Neural progenitor cell (in vitro differentiated cells): ENCODE data around the gene TMPRSS6. TPM values are rescaled to one million over a fixed set of nuclear protein-coding genes. Genes with fewer than 3 reads are reported as not detected.

Source experiments
- DNase-seq: peaks from one replicate; pipeline ENCODE4 v3.0.0-alpha.2; 2016; ENCODE audit warnings: low spot score
- H2AFZ ChIP-seq: fragments of 200-600 bp; sonication (generic); replicated peaks from 2 replicates; pipeline ENCODE4 v1.6.1; 2016; ENCODE audit warnings: antibody characterized with exemption
- H3F3A ChIP-seq: fragments of 200-600 bp; sonication (generic); 2 replicates; pipeline ENCODE4 v1.6.1; 2016; ENCODE audit warnings: antibody characterized with exemption, low read depth
- H3K27ac ChIP-seq: fragments of 200-600 bp; sonication (generic); 2 replicates; pipeline ENCODE4 v1.5.1; 2016; ENCODE audit warnings: mild to moderate bottlenecking
- H3K27me3 ChIP-seq: fragments of 200-600 bp; sonication (generic); 2 replicates; pipeline ENCODE4 v1.6.1; 2016; ENCODE audit warnings: mild to moderate bottlenecking, moderate library complexity
- H3K36me3 ChIP-seq: fragments of 200-600 bp; sonication (generic); 2 replicates; pipeline ENCODE4 v1.5.1; 2016
- H3K4me1 ChIP-seq: fragments of 200-600 bp; sonication (generic); 2 replicates; pipeline ENCODE4 v1.6.1; 2016; ENCODE audit warnings: mixed run types
- H3K4me2 ChIP-seq: fragments of 200-600 bp; sonication (generic); 2 replicates; pipeline ENCODE4 v1.6.1; 2016
- H3K4me3 ChIP-seq: fragments of 200-600 bp; sonication (generic); 2 replicates; pipeline ENCODE4 v1.5.1; 2016
- H3K79me2 ChIP-seq: fragments of 200-600 bp; sonication (generic); 2 replicates; pipeline ENCODE4 v1.6.1; 2016; ENCODE audit warnings: low read depth
- H3K9ac ChIP-seq: fragments of 200-600 bp; sonication (generic); 2 replicates; pipeline ENCODE4 v1.6.1; 2016
- H3K9me3 ChIP-seq: fragments of 200-600 bp; sonication (generic); 2 replicates; pipeline ENCODE4 v1.5.1; 2016; ENCODE audit warnings: low read depth
- H4K20me1 ChIP-seq: fragments of 200-600 bp; sonication (generic); 2 replicates; pipeline ENCODE4 v1.6.1; 2016; ENCODE audit warnings: low read depth
- H3K27ac Mint-ChIP-seq: 3 replicates; pipeline ENCODE4 v1.8.0; 2021; ENCODE audit warnings: mixed read lengths
- H3K27me3 Mint-ChIP-seq: 2 replicates; pipeline ENCODE4 v1.8.0; 2022; ENCODE audit warnings: low read depth, mild to moderate bottlenecking, inconsistent platforms, moderate library complexity, mixed read lengths; ENCODE audit not compliant: insufficient read depth
- H3K36me3 Mint-ChIP-seq: 3 replicates; pipeline ENCODE4 v1.8.0; 2021; ENCODE audit warnings: mixed read lengths
- H3K4me1 Mint-ChIP-seq: 3 replicates; pipeline ENCODE4 v1.8.0; 2021; ENCODE audit warnings: mixed read lengths
- H3K4me3 Mint-ChIP-seq: 3 replicates; pipeline ENCODE4 v1.8.0; 2021; ENCODE audit warnings: mild to moderate bottlenecking, moderate library complexity, mixed read lengths
- H3K9me3 Mint-ChIP-seq: 3 replicates; pipeline ENCODE4 v1.8.0; 2020; ENCODE audit warnings: mixed read lengths
- EZH2 ChIP-seq: fragments of 200-600 bp; sonication (generic); IDR thresholded peaks from 2 replicates; pipeline ENCODE4 v1.6.1; 2017; ENCODE audit warnings: antibody characterized with exemption, mild to moderate bottlenecking, moderate library complexity
- EZH2phosphoT487 ChIP-seq: fragments of 200-600 bp; sonication (generic); IDR thresholded peaks from 2 replicates; pipeline ENCODE4 v1.6.1; 2017; ENCODE audit warnings: antibody characterized with exemption
- total RNA-seq: library from RNA; depleted of rRNA; stranded (reverse); fragments of >200 nt; gene quantifications from 2 replicates; pipeline ENCODE4 v1.2.3, GENCODE V29; 2015; ENCODE audit warnings: low replicate concordance
- TF ChIP-seq, protein P1 (sequence below): fragments of 200-600 bp; sonication (generic); IDR thresholded peaks from 2 replicates; pipeline ENCODE4 v1.5.1; 2017; ENCODE audit warnings: antibody characterized with exemption, mild to moderate bottlenecking

TMPRSS6 gene
- total RNA-seq, 1 donor from 2014 or later: not detected

GRCh38 chr22:37037669-37038068, 71.8 kb downstream of the TMPRSS6 start:
- Histone ChIP-seq H3F3A (no peaks in the 10 kb centered on the region), H3K79me2 (no peaks in the 10 kb centered on the region), H3K27me3 (no peaks in the 10 kb centered on the region), H3K9me3 (no peaks in the 10 kb centered on the region), H3K4me3 (no peak overlapping the region), H2AFZ (no peak overlapping the region), H3K36me3 (no peaks in the 10 kb centered on the region), H3K27ac (no peak overlapping the region), H3K4me2 (no peak overlapping the region), H4K20me1 (no peaks in the 10 kb centered on the region), H3K9ac (no peak overlapping the region), H3K4me1 (peaks cover 4% of the 10 kb centered on the region)
- no peak for DNase-seq
- Mint-ChIP-seq H3K27me3 (peaks cover 12% of the 10 kb centered on the region), H3K9me3 (no peaks in the 10 kb centered on the region), H3K4me1 (peaks cover 28% of the 10 kb centered on the region), H3K36me3 (no peaks in the 10 kb centered on the region), H3K4me3 (no peak overlapping the region), H3K27ac (no peak overlapping the region)
- no peak for TF ChIP-seq EZH2phosphoT487
- TF ChIP-seq, protein P1, sequence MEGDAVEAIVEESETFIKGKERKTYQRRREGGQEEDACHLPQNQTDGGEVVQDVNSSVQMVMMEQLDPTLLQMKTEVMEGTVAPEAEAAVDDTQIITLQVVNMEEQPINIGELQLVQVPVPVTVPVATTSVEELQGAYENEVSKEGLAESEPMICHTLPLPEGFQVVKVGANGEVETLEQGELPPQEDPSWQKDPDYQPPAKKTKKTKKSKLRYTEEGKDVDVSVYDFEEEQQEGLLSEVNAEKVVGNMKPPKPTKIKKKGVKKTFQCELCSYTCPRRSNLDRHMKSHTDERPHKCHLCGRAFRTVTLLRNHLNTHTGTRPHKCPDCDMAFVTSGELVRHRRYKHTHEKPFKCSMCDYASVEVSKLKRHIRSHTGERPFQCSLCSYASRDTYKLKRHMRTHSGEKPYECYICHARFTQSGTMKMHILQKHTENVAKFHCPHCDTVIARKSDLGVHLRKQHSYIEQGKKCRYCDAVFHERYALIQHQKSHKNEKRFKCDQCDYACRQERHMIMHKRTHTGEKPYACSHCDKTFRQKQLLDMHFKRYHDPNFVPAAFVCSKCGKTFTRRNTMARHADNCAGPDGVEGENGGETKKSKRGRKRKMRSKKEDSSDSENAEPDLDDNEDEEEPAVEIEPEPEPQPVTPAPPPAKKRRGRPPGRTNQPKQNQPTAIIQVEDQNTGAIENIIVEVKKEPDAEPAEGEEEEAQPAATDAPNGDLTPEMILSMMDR: no peak
- no peak for TF ChIP-seq EZH2

DNA sequence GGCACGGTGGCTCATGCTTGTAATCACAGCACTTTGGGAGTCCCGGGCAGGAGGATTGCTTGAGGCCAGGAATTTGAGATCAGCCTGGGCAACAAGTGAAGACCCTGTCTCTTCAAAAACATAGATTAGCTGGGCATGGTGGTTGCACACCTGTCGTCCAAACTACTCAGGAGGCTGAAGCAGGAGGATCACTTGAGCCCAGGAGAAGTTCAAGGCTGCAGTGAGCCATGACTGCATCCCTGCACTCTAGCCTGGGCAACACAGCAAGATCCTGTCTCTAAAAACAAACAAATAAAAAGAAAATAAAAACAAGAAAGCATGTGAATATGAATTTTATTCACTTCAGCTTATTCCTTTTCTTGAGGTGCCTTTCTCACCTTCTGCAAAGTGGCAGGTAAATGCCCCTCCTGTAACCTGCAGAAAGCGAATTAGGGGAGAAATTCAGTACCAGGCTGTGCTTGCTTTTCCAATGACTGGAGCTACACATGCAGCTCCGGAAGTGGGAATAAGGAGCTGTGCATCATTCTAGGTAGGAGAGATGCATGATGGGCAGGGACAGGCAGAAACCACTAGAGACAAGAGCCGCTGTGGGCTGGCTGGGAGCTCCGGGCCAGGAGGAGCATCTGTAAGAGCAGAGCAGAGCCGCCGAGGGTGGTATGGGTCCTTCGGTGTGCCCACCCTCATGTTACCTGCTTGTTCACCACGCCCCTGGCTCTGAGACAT, 72.7 kb downstream of the TMPRSS6 start:
- no peaks in the 10 kb centered on the region for H3K9me3 Mint-ChIP-seq
- H3K36me3 ChIP-seq: no peaks in the 10 kb centered on the region

GRCh38 chr22:37033605-37034430, 75.7 kb downstream of the TMPRSS6 start:
- Histone ChIP-seq H2AFZ (no peak overlapping the region), H4K20me1 (no peaks in the 10 kb centered on the region), H3K36me3 (no peaks in the 10 kb centered on the region), H3K27ac (no peak overlapping the region), H3K9ac (no peak overlapping the region), H3F3A (no peaks in the 10 kb centered on the region), H3K9me3 (no peaks in the 10 kb centered on the region), H3K4me2 (no peak overlapping the region), H3K79me2 (no peaks in the 10 kb centered on the region), H3K4me3 (no peak overlapping the region), H3K27me3 (no peaks in the 10 kb centered on the region), H3K4me1 (no peaks in the 10 kb centered on the region)
- no peak for DNase-seq
- H3K36me3 Mint-ChIP-seq: no peaks in the 10 kb centered on the region
- no peak overlapping the region for H3K4me3 Mint-ChIP-seq
- peak overlapping the region; percentile 68 for H3K27ac Mint-ChIP-seq
- TF ChIP-seq, protein P1: no peak
- H3K27me3 Mint-ChIP-seq: peaks cover 5% of the 10 kb centered on the region
- no peaks in the 10 kb centered on the region for H3K9me3 Mint-ChIP-seq
- H3K4me1 Mint-ChIP-seq: peaks cover 15% of the 10 kb centered on the region

More for the DNA sequence above, 72.7 kb downstream of the TMPRSS6 start:
- Histone ChIP-seq H3K9ac (no peak overlapping the region), H3K4me2 (no peak overlapping the region), H3K27me3 (no peaks in the 10 kb centered on the region), H3K9me3 (no peaks in the 10 kb centered on the region), H3K4me3 (no peak overlapping the region), H3F3A (no peaks in the 10 kb centered on the region), H3K27ac (no peak overlapping the region), H2AFZ (no peak overlapping the region), H3K4me1 (no peaks in the 10 kb centered on the region), H3K79me2 (no peaks in the 10 kb centered on the region), H4K20me1 (no peaks in the 10 kb centered on the region)
- Mint-ChIP-seq H3K27ac (no peak overlapping the region), H3K4me1 (peaks cover 22% of the 10 kb centered on the region), H3K27me3 (peaks cover 12% of the 10 kb centered on the region), H3K4me3 (no peak overlapping the region), H3K36me3 (no peaks in the 10 kb centered on the region)
- DNase-seq: no peak
- TF ChIP-seq, protein P1: no peak
